Keratinocyte (primary cell): ENCODE data around the gene VEZT. TPM values are rescaled to one million over a fixed set of nuclear protein-coding genes. Genes with fewer than 3 reads are reported as not detected.

Experiments
- DNase-seq: peaks from one replicate; pipeline ENCODE4 v3.0.0-alpha.2; 2011; ENCODE audit warnings: low read depth, missing footprints, low spot score
- FAIRE-seq: peaks from 2 replicates; lab custom pipeline; 2011; peaks lifted over from hg19 to GRCh38; lab: Jason Lieb, UNC
- H2AFZ ChIP-seq: 2 replicates; pipeline ENCODE4 v1.6.0; 2012; ENCODE audit warnings: low read length, control low read depth, inconsistent platforms; ENCODE audit not compliant: control insufficient read depth
- H3K27ac ChIP-seq: 2 replicates; pipeline ENCODE4 v1.5.1; 2011; ENCODE audit warnings: low read length; ENCODE audit not compliant: control insufficient read depth, insufficient read depth
- H3K27me3 ChIP-seq: 3 replicates; pipeline ENCODE4 v1.6.0; 2011; ENCODE audit warnings: low read length; ENCODE audit not compliant: control insufficient read depth, insufficient read depth; ENCODE audit errors: extremely low read depth
- H3K36me3 ChIP-seq, 2 experiments: 2 replicates in 1 of 2; 3 replicates in 1 of 2; pipeline ENCODE4 v1.5.1; 2011; ENCODE audit warnings: low read length in 2 of 2, mild to moderate bottlenecking in 1 of 2; ENCODE audit not compliant: control insufficient read depth in 2 of 2, insufficient read depth in 2 of 2; ENCODE audit errors: extremely low read depth in 1 of 2
- H3K4me1 ChIP-seq: 3 replicates; pipeline ENCODE4 v1.5.1; 2011; ENCODE audit warnings: low read length; ENCODE audit not compliant: control insufficient read depth, insufficient read depth; ENCODE audit errors: extremely low read depth
- H3K4me2 ChIP-seq: 3 replicates; pipeline ENCODE4 v1.6.0; 2011; ENCODE audit warnings: low read depth, low read length; ENCODE audit not compliant: control insufficient read depth, insufficient read depth; ENCODE audit errors: extremely low read depth
- H3K4me3 ChIP-seq, 3 experiments: fragments of 200-600 bp in 1 of 3; sonication (generic) in 1 of 3; 2 replicates in 2 of 3; 3 replicates in 1 of 3; pipeline ENCODE4 v1.5.1; 2011 to 2016; ENCODE audit warnings: low read length in 3 of 3, mild to moderate bottlenecking in 3 of 3, control low read depth in 2 of 3, inconsistent platforms in 1 of 3, low read depth in 1 of 3, mixed read lengths in 1 of 3, mixed run types in 1 of 3, moderate library complexity in 1 of 3; ENCODE audit not compliant: control insufficient read depth in 2 of 3, insufficient read depth in 2 of 3; ENCODE audit errors: extremely low read depth in 1 of 3
- H3K79me2 ChIP-seq: 2 replicates; pipeline ENCODE4 v1.6.0; 2012; ENCODE audit warnings: low read length; ENCODE audit not compliant: control insufficient read depth, insufficient read depth
- H3K9ac ChIP-seq: 3 replicates; pipeline ENCODE4 v1.6.0; 2011; ENCODE audit warnings: low read length; ENCODE audit not compliant: control insufficient read depth, insufficient read depth; ENCODE audit errors: extremely low read depth
- H3K9me1 ChIP-seq: 3 replicates; pipeline ENCODE4 v1.6.0; 2011; ENCODE audit warnings: low read length; ENCODE audit not compliant: control insufficient read depth, insufficient read depth; ENCODE audit errors: extremely low read depth
- H3K9me3 ChIP-seq: 2 replicates; pipeline ENCODE4 v1.5.1; 2012; ENCODE audit warnings: low read depth, low read length; ENCODE audit not compliant: control insufficient read depth
- H4K20me1 ChIP-seq: 3 replicates; pipeline ENCODE4 v1.6.0; 2011; ENCODE audit warnings: low read length; ENCODE audit not compliant: control insufficient read depth, insufficient read depth; ENCODE audit errors: extremely low read depth
- CTCF ChIP-seq, 3 experiments: IDR thresholded peaks in 1 of 3; conservative IDR thresholded peaks in 1 of 3; optimal IDR thresholded peaks in 1 of 3; 2 replicates in 2 of 3; 3 replicates in 1 of 3; pipeline versions ENCODE3 to v1.5.1; 2011; ENCODE audit warnings: low read length in 3 of 3, mild to moderate bottlenecking in 3 of 3, moderate library complexity in 2 of 3, control low read depth in 1 of 3, inconsistent platforms in 1 of 3; ENCODE audit not compliant: insufficient read depth in 2 of 3; ENCODE audit errors: extremely low read depth in 1 of 3
- EZH2 ChIP-seq: IDR thresholded peaks from one replicate; pipeline ENCODE4 v1.6.1; 2012; ENCODE audit warnings: inconsistent platforms, mild to moderate bottlenecking, low read length, moderate library complexity
- dilution Hi-C: fragments of 300-500 bp; cut with MboI; formaldehyde crosslinking; loops from one replicate; pipeline ENCODE4 v1.7.0; 2020; ENCODE audit warnings: low sequenced_read_pairs; ENCODE audit not compliant: extremely low pct_ligation_motif_present
- polyA plus RNA-seq, 5 experiments: library from polyadenylated mRNA; depleted of rRNA in 3 of 5; stranded (reverse) in 3 of 5; stranded (forward) in 1 of 5; unstranded in 1 of 5; fragments of >200 nt; gene quantifications; 1 replicate in 1 of 5; 2 replicates in 3 of 5; 3 replicates in 1 of 5; pipeline versions ENCODE4 v1.2.1 to v1.2.3, GENCODE V29; 2011 to 2012; ENCODE audit warnings: missing spikeins in 2 of 5, low read depth in 1 of 5, low replicate concordance in 1 of 5

The VEZT gene
- polyA plus RNA-seq, 1 donor (not counting 4 experiments of a cell fraction or from before 2014, with no cell fraction given), result 169 TPM

GRCh38 chr12:95303476-95303875, 85.9 kb downstream of the VEZT start:
- no peaks in the 10 kb centered on the region for H3K9me3 ChIP-seq
- TF ChIP-seq EZH2, result no peak
- no peak for TF ChIP-seq CTCF (optimal IDR thresholded peaks at IDR 0.05 in 1 of 3, IDR thresholded peaks at IDR 0.05 in 1 of 3, conservative IDR thresholded peaks at IDR 0.05 in 1 of 3; ENCODE audit: extremely low read depth in 1 of 3, insufficient read depth in 2 of 3, low read length in 3 of 3)
- peaks cover 10 to 13% of the 10 kb centered on the region in 2 experiments for H3K36me3 ChIP-seq

GRCh38 chr12:95304673-95305198, 87.1 kb downstream of the VEZT start:
- H3K4me1 ChIP-seq, result peaks cover 5% of the 10 kb centered on the region
- H3K4me2 ChIP-seq, result no peak overlapping the region
- H3K9ac ChIP-seq, result no peak overlapping the region
- H3K27me3 ChIP-seq, result no peaks in the 10 kb centered on the region
- TF ChIP-seq CTCF (optimal IDR thresholded peaks at IDR 0.05 in 1 of 3, IDR thresholded peaks at IDR 0.05 in 1 of 3, conservative IDR thresholded peaks at IDR 0.05 in 1 of 3; ENCODE audit: extremely low read depth in 1 of 3, insufficient read depth in 2 of 3, low read length in 3 of 3), result no peak
- no peak for TF ChIP-seq EZH2
- no peak overlapping the region for H3K27ac ChIP-seq
- no peak for DNase-seq
- no peaks in the 10 kb centered on the region for H3K79me2 ChIP-seq
- H3K4me3 ChIP-seq, result no peak overlapping the region
- no peak for FAIRE-seq
- H3K36me3 ChIP-seq, result peaks cover 10 to 16% of the 10 kb centered on the region in 2 experiments
- H3K9me1 ChIP-seq, result no peaks in the 10 kb centered on the region
- H4K20me1 ChIP-seq, result no peaks in the 10 kb centered on the region
- no peaks in the 10 kb centered on the region for H3K9me3 ChIP-seq
- no peak overlapping the region for H2AFZ ChIP-seq
- dilution Hi-C loops, result no loop called here

More at GRCh38 chr12:95303476-95303875, 85.9 kb downstream of the VEZT start:
- DNase-seq (no peak), FAIRE-seq (no peak)
- Histone ChIP-seq H3K4me1 (peaks cover 5% of the 10 kb centered on the region), H4K20me1 (no peaks in the 10 kb centered on the region), H3K79me2 (no peaks in the 10 kb centered on the region), H3K9me1 (no peaks in the 10 kb centered on the region), H3K9ac (no peak overlapping the region), H2AFZ (no peak overlapping the region), H3K4me2 (no peak overlapping the region), H3K27me3 (no peaks in the 10 kb centered on the region), H3K4me3 (no peak overlapping the region), H3K27ac (no peak overlapping the region)
- dilution Hi-C loops, result no loop called here
